KOPT-K1 (cell line): Measurements from ENCODE around the gene CRADD.

Source experiments
- H3K27ac ChIP-seq: fragments of 200-600 bp; sonication (generic); 2 replicates; pipeline ENCODE4 v1.5.1; 2016; ENCODE audit warnings: antibody characterized with exemption, mild to moderate bottlenecking, low read depth, low read length; ENCODE audit not compliant: poor library complexity, severe bottlenecking
- H3K36me3 ChIP-seq: fragments of 200-600 bp; sonication (generic); 2 replicates; pipeline ENCODE4 v1.5.1; 2017; ENCODE audit warnings: antibody characterized with exemption, mild to moderate bottlenecking, low read length, moderate library complexity; ENCODE audit not compliant: insufficient read depth
- H3K9me3 ChIP-seq: fragments of 200-600 bp; sonication (generic); 2 replicates; pipeline ENCODE4 v1.5.1; 2017; ENCODE audit warnings: antibody characterized with exemption, low read length, mild to moderate bottlenecking; ENCODE audit not compliant: insufficient read depth, poor library complexity, severe bottlenecking

The CRADD gene

DNA sequence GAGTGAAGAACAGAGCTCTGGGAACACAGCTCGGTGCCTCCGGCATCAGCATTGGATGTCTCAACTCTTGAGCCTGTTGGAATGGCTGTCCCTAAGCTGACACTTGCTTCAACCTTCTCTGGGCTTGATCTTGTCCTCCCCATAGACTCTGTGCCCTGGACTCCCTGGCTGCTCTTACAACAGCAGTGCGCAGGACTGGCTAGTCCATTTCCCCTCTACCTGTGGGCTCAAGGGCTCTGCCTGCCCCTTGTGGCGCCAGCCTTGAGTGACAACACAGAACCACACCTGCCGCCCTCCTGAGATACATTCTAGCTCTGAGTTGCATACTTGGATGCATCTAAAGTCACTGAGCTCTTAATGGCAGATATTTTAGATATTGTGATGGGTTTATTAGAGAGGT lies 6.2 kb downstream of the CRADD start:
- Histone ChIP-seq H3K9me3 (no peaks in the 10 kb centered on the region), H3K27ac (no peak overlapping the region), H3K36me3 (no peaks in the 10 kb centered on the region)

DNA sequence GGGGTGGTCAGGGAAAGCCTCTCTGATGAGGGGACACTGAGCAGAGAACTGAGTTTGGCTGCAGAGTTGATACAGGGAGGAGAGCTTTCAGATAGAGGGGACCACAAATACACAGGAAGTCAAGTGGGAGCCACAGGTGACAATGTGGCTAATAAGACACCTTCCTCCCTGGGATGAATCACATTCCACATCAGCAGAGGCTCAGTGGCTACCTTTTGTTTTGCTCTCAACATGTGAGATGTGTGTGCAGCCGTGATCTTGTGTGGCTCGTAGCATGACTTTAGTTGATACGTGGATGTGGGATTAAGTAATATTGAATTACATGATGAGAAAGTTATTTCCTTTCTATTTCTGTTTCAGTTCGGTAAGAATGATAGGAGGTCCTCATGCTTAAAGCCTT lies 7.5 kb downstream of the CRADD start:
- no peak overlapping the region for H3K27ac ChIP-seq
- no peaks in the 10 kb centered on the region for H3K9me3 ChIP-seq
- H3K36me3 ChIP-seq = no peaks in the 10 kb centered on the region

DNA sequence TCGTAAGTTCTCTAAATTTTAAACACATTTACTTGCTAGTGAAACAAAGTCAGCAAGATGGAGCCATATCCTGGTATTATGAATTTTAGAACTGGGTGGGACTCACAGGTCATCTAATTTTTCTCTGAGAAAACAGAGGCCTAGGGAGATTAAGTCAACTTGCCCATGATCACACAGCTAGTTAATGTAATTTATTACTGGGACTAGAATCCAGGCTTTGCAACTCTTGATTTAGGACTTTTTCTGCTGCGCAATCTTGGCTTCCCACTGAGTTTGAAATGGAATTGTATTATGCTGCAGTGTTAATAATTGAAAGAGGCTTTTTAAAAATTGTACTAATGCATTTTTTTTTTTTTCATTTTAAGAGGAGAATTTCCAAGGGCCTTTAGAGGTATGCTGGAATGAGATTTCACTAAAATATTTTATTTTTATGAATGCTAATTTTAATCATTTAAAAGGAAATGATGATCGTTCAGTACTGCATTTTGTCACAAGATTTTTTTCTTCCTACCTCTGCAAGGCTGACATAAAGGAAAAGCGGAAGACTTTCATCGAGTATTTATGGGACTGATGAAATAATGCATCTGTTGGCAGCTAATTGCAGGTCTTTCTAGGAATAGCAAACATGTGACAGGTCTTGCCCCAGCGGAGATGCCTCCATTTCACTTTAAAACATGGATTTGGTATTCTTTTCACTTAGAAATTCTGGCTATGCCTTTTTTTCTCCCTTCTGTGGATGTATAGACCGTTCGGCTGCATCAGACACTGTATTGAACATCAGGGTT lies 9.6 kb downstream of the CRADD start:
- Histone ChIP-seq H3K9me3 (no peaks in the 10 kb centered on the region), H3K27ac (no peak overlapping the region), H3K36me3 (no peaks in the 10 kb centered on the region)

DNA sequence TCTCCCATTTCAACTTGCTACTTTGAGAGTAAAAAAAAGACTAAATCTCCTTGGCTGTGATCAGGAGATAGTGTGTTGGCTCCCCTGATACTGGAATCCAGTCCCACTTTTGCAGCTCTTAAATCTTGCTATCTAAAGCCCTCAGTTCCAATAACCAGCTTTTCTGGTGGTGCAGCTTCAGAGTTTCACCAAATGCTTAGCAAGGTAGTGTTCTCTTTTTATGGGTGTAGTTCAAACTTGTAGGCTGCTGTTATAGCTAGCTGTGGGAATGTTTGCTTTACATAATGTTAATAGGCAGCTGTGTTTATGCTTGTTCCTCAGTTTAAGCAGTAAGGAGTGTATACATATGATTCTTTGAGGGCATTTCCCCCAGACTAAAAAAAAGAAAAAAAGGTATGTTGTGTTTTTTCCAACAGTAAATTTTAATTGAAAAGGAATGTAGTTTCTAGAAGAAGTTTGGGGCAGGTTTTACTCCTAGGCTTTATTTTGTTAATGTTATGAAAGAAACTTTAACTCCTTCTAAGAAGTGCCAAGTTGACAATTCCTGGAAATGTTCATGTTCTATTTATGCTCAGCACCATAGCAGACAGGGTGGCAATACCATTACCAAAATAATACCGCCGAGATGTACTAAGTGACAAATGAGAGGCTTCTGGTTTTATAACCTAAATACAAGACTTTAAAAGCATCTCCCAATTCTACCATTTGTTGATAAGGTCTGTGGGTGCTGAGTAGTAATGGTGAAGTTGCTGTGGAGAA lies 12.1 kb downstream of the CRADD start:
- no peak overlapping the region for H3K27ac ChIP-seq
- no peaks in the 10 kb centered on the region for H3K36me3 ChIP-seq
- H3K9me3 ChIP-seq = no peaks in the 10 kb centered on the region

DNA sequence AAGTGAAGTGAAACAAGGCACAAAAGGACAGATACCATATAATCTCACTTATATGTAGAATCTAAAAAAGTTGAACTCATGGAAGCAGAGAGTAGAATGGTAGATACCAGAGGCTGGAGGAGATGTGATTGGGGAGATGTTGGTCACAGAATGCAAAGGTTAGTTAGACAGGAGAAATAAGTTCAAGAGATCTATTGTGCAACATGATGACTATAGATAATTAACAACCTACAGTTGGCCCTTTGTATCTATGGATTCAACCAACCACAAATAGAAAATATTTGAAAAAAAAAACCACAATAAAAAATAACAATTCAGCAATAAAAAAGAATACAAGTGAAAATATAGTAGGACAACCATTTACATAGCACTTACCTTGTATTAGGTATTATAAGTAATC lies 19.3 kb downstream of the CRADD start:
- no peaks in the 10 kb centered on the region for H3K36me3 ChIP-seq
- H3K9me3 ChIP-seq = no peaks in the 10 kb centered on the region
- no peak overlapping the region for H3K27ac ChIP-seq

DNA sequence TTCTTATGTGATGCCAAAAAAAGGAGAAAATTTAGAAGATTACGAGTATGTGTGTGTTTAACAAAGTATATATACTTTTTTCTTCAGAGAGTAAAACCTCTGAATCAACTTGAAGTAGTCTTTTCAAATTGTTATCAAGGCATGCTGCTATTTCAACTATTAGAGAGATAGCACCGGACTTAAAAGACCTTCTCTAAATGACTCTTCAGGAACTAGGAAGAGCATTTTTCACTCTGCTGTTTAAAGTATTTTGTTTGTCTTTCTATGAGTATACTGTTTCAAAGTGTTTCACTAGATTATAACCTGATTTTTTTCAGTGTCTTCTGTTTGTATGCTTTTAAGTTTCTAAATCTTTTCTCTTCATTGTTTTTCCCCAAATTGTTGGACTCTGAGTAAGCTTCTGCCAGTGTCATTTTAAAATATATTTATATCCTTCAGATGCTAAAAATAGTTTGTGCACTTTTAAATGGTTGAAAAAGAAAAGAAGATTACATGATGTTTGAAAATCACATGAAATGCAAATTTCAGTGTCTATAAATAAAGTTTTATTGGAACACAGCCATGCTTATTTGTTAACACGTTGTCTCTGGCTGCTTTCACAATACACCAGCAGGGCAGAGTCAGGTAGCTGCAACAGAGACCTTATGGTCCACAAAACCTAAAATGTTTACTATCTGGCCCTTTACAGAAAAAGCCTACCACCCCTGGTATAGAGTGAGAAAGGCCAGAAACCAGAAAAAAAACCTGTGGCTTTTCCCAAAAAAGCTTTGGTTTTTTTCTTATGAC lies 21.3 kb downstream of the CRADD start:
- H3K9me3 ChIP-seq = no peaks in the 10 kb centered on the region
- H3K27ac ChIP-seq = no peak overlapping the region
- H3K36me3 ChIP-seq = no peaks in the 10 kb centered on the region

DNA sequence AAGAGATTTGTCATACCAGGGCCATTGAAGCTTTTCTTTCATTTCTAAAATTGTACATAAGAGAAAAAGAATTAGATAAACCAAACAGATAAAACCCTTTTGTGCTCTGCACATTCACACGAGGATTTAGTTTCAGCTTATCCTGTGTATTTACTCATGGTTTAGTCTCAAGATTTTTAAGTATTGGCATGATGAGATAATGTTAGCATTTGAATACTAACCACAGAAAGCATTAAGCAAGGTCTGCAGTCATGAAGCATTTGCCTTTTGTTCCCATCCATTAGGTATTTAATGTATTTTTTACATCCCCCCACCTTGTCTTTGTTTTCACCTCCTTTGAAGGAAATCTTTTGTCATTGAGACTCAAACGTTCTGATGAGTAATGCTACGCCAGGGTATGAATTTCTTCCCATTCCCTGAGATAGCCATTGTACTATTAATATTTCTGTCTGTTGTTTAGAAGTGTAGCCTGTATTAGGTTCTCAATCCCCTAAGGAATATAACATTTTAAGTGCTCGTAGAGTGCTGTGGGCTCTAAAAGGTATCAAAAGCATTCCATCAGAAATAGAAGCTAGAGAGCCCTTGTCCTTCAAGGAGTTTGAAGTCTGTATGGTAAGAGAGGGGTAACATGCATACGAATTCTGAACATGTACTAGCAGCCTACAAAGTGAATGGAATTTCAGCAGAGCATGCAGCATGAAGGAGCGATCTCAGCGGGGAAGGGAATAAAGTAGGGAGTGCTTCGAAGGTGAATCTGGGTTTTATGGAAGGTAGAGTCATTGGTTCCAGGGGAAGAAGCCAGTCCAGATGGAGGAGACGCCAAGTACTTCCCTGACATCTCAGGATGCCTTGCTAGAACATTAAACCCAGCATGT lies 22.3 kb downstream of the CRADD start:
- no peak overlapping the region for H3K27ac ChIP-seq
- no peaks in the 10 kb centered on the region for H3K9me3 ChIP-seq
- H3K36me3 ChIP-seq = no peaks in the 10 kb centered on the region

DNA sequence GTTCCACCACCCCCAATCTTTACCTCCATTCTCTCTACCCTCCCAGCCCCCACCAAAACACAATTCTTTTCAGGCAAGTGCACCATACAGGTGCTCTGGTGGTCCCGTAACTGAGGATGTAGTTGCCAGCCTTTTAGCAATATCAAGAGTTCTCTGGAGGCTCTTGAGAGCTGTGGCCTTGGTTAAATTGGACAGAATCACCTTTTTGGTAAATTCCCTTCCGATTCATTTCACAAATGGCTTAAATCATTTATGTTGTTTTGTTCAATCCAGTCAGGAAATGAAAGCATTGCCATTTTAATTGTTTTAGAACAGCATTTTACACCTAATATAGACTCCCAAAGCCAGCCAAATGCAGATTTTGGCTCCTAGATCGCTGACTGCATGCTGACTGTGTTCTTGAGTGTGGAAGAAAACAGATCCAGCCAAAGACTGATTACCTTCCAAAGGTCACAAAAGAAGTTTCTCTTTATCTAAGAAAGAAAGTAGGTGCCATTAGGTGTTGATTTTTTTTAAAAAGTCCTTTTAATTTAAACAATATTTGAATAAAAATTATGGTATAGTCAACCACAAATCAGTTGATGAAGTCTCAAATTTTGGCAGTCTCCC lies 25.6 kb downstream of the CRADD start:
- Histone ChIP-seq H3K9me3 (no peaks in the 10 kb centered on the region), H3K27ac (no peak overlapping the region)

DNA sequence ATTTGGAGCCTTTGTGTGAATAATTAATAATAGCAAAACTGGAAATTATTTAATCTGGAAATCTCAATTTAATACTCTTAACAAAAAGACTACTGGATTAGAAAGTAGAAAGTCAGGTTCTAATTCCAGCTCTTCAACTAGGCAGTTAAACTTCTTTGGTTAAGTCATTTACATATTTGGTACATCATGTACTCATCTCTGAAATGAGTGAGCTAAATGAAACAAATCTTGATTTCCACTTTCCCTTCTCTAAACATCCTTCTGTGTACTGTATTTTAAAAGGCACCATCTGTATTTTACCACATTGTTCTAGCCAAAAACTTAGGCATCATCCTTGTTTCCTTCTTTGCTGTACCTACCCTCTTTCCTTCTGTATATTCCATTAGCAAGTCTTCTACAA lies 26.9 kb downstream of the CRADD start:
- Histone ChIP-seq H3K9me3 (peaks cover under 1% of the 10 kb centered on the region), H3K36me3 (no peaks in the 10 kb centered on the region), H3K27ac (no peak overlapping the region)

More for the DNA sequence above, 25.6 kb downstream of the CRADD start:
- no peaks in the 10 kb centered on the region for H3K36me3 ChIP-seq

DNA sequence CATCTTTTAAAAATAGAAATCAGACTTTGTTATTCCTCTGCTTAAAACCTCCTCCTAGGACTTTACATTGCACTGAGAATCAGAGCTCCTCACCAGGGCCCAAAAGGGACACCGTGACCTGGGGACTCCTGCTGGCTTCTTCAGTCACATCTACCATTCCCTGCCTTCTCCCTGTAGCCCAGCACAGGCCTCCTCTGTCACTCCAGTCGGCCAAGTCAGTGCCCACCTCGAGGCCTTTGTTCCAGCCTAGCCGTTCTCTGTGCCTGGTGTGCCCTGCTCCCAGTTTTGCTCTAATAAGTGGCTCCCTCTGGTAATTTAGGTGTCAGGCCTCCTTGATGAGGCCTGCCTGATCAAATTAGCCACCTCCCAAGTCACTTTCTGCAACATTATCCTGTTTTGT lies 27.4 kb downstream of the CRADD start:
- H3K9me3 ChIP-seq = peaks cover 6% of the 10 kb centered on the region
- no peak overlapping the region for H3K27ac ChIP-seq
- H3K36me3 ChIP-seq = no peaks in the 10 kb centered on the region

DNA sequence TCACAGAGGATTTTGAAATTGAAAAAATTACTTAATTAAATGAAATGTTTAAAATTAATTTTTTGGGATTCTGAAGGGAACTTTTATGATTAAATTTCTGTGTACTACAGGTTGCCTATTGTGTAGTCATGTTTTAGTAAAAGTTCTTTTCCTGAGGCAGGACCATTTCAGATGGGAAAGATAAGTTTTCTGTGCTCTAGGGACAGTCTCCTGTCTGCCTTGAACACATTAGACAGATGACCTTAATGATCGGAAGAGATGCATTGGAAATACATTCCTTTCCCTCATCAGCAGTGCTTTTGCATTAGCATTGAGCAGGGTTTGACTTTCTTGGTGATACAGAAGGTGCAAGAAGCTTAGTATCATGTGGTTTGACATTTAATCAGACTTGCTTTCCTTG lies 28.1 kb downstream of the CRADD start:
- Histone ChIP-seq H3K36me3 (no peaks in the 10 kb centered on the region), H3K9me3 (peaks cover 12% of the 10 kb centered on the region), H3K27ac (no peak overlapping the region)

DNA sequence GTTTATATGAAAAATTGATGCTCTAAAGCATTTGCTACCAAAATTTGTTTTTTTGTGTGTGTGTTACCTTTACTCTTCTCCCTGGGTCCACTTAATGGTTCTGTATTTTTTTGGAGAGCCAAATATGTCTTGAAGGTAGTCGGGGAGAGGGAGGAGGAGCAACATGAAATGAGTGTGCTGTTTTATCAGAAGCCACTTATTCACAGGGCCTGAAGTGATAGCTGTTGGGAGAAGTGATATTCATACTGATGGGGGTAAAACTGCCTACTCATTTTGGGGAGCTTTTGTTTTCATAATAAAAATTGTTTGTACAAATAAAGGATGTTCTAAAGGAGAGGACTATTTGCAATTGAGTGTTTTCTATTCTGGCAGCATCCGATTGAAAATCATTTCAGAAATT lies 29.2 kb downstream of the CRADD start:
- Histone ChIP-seq H3K36me3 (no peaks in the 10 kb centered on the region), H3K9me3 (peaks cover 12% of the 10 kb centered on the region), H3K27ac (no peak overlapping the region)

DNA sequence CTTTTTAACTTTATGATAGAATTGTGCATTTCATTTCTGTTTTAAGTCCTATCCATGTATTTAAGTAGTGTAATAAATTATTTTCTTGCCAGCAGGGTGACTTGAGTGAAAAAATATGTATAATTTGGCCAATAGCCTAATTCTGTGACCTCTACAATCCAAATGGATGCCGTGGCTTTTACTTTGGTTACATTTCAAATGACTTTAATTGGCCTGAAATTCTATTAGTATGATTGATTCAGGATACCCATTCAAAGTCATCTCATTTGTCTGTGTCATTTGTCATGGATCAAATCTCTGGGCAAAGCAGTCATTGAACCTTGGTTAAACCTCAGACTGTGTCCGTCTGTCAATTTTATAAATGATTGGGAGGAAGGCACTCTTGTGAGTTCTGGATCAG lies 29.6 kb downstream of the CRADD start:
- no peaks in the 10 kb centered on the region for H3K36me3 ChIP-seq
- no peak overlapping the region for H3K27ac ChIP-seq
- H3K9me3 ChIP-seq = peaks cover 12% of the 10 kb centered on the region

DNA sequence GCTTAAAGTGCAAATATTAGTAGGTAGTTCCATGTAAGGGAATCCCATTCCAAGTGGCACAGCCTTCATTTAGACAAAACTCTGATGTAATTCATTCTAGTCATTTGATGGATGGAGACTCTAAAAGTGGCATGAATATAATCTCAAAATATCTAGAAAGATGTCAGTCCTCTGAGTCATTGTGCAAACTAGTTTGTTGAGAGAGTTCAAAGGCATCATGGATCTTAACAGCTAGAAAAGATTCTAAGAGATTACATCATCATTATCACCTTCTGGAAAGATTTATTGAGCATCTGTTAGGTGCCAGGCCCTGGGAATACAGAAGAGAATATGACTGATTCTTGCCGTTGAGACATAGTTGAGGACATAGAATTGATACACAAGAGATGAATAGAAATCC lies 30.7 kb downstream of the CRADD start:
- H3K9me3 ChIP-seq = peaks cover 12% of the 10 kb centered on the region
- H3K27ac ChIP-seq = no peak overlapping the region
- H3K36me3 ChIP-seq = no peaks in the 10 kb centered on the region
